GM12891 (cell line): ENCODE data around the gene YWHAH.

Source experiments
- POLR2AphosphoS5 ChIP-seq: IDR thresholded peaks from 2 replicates; pipeline ENCODE4 v1.6.1; 2011; ENCODE audit warnings: low read depth, low read length, control low read depth
- SPI1 ChIP-seq: IDR thresholded peaks from 2 replicates; pipeline ENCODE4 v1.6.1; 2011; ENCODE audit warnings: low read depth, low read length, control low read depth

DNA sequence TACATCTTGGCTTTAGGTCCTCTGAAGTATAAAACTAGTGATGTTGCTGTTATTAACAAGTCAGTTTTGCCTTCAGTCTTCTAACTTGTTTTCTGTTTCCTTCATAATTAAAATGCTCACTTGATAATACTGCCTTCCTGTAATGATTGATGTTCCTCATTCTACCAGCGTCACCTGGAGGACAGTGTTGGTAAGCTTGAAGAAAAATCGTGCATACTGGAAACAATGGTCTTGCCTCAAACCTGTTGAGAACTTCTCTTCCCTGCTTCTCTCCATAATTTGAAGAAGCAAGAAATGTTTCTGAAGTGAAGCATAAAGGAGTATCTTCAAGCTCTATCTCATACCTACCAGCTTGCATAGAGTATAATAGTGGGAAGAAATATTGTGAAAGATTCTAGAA lies 3.0 kb downstream of the YWHAH start:
- TF ChIP-seq POLR2AphosphoS5 (no peak), SPI1 (no peak)
